Esophagus squamous epithelium (tissue), 5 donors: ENCODE data around the gene CARM1. TPM values are rescaled to one million over a fixed set of nuclear protein-coding genes. Genes with fewer than 3 reads are reported as not detected.

Source experiments
- DNase-seq: peaks from one replicate; lab custom pipeline; 2025; lab: John Stamatoyannopoulos, UW
- H3K27ac ChIP-seq, 4 donors: fragments of 200-600 bp; sonication (generic); one replicate each; pipeline ENCODE4 v1.5.1; 2016 to 2019; ENCODE audit warnings: mild to moderate bottlenecking in 1 of 4
- H3K27me3 ChIP-seq, 4 donors: fragments of 200-600 bp; sonication (generic); 1 replicate in 3 of 4; 2 replicates in 1 of 4; pipeline versions ENCODE4 v1.5.1 to v1.6.0; 2017 to 2021; ENCODE audit warnings: antibody characterized with exemption in 1 of 4
- H3K36me3 ChIP-seq, 3 donors: fragments of 200-600 bp; sonication (generic); one replicate each; pipeline ENCODE4 v1.5.1; 2016 to 2019
- H3K4me1 ChIP-seq, 3 donors: fragments of 200-600 bp; sonication (generic); one replicate each; pipeline ENCODE4 v1.5.1; 2017 to 2019
- H3K4me3 ChIP-seq, 4 donors: fragments of 200-600 bp; sonication (generic); 1 replicate in 3 of 4; 2 replicates in 1 of 4; pipeline ENCODE4 v1.5.1; 2016 to 2019; ENCODE audit warnings: mild to moderate bottlenecking in 2 of 4, moderate library complexity in 1 of 4
- H3K9me3 ChIP-seq, 3 donors: fragments of 200-600 bp; sonication (generic); one replicate each; pipeline ENCODE4 v1.5.1; 2016 to 2019
- CTCF ChIP-seq, 6 experiments: fragments of 450-650 bp in 4 of 6; fragments of 200-600 bp in 2 of 6; sonication (generic) in 2 of 6; IDR thresholded peaks; one replicate each; pipeline ENCODE4 v1.5.1; 2016 to 2019; ENCODE audit warnings: antibody characterized with exemption in 6 of 6, mild to moderate bottlenecking in 4 of 6, moderate library complexity in 4 of 6
- POLR2A ChIP-seq, 4 donors: fragments of 450-650 bp; IDR thresholded peaks; one replicate each; pipeline ENCODE4 v1.6.1; 2017; ENCODE audit warnings: antibody characterized with exemption in 4 of 4, mild to moderate bottlenecking in 4 of 4, moderate library complexity in 3 of 4
- WGBS, 2 donors: methylation state at CpG; one replicate each; pipeline ENCODE4 v1.1.5; 2018; 5-methylcytosine and 5-hydroxymethylcytosine counted together
- intact Hi-C: fragments of 100-400 bp; cut with DNase I; formaldehyde crosslinking; loops from one replicate; pipeline ENCODE4 v1.15.0; 2022
- total RNA-seq, 4 donors: library from RNA; depleted of rRNA; stranded (reverse); fragments of >200 nt; gene quantifications; one replicate each; pipeline ENCODE4 v1.1.0, GENCODE V29; 2016
- donor health status: DM: yes; HTN: yes; CAD: no.

Gene CARM1
- total RNA-seq, 4 donors from 2014 or later: 21.4 to 35.4 (median 28.5) TPM

- H3K27ac ChIP-seq: peak overlapping the region in 1 of 4 donors; percentile 98
- H3K9me3 ChIP-seq: no peaks in the 10 kb centered on the region
- no peaks in the 10 kb centered on the region for H3K27me3 ChIP-seq
- DNase-seq: no peak
- intact Hi-C loops: no loop called here
- 90 to 100% methylated on average over 2 of the region's 4 CpGs for WGBS, 2 donors
- H3K4me1 ChIP-seq: peaks cover 16 to 79% (median 31%) of the 10 kb centered on the region in 3 donors
- no peaks in the 10 kb centered on the region for H3K36me3 ChIP-seq
- no peak overlapping the region for H3K4me3 ChIP-seq
- TF ChIP-seq POLR2A (IDR thresholded peaks at IDR 0.05) (no peak), CTCF (IDR thresholded peaks at IDR 0.05) (no peak)
Observed at GRCh38 chr19:10964903-10965302, 93.5 kb downstream of the CARM1 start.

GRCh38 chr19:10965398-10965797 lies 94.0 kb downstream of the CARM1 start:
- no peak for DNase-seq
- Histone ChIP-seq H3K4me3 (no peak overlapping the region), H3K36me3 (no peaks in the 10 kb centered on the region), H3K9me3 (no peaks in the 10 kb centered on the region), H3K27ac (no peak overlapping the region), H3K4me1 (peaks cover 16 to 75% (median 30%) of the 10 kb centered on the region in 3 donors), H3K27me3 (no peaks in the 10 kb centered on the region)
- TF ChIP-seq POLR2A (IDR thresholded peaks at IDR 0.05): no peak
- TF ChIP-seq CTCF (IDR thresholded peaks at IDR 0.05): no peak
- intact Hi-C loops: no loop called here
- WGBS, 2 donors: 74 to 88% methylated on average over 6 of the region's 6 CpGs

GRCh38 chr19:10966809-10967208 lies 95.5 kb downstream of the CARM1 start:
- no peaks in the 10 kb centered on the region for H3K36me3 ChIP-seq
- no peaks in the 10 kb centered on the region for H3K27me3 ChIP-seq
- peaks cover 16 to 74% (median 30%) of the 10 kb centered on the region in 3 donors for H3K4me1 ChIP-seq
- WGBS, 2 donors: 72 to 83% methylated on average over 4 to 7 of the region's 8 CpGs
- H3K4me3 ChIP-seq: no peak overlapping the region
- intact Hi-C loops: no loop called here
- H3K27ac ChIP-seq: no peak overlapping the region
- no peaks in the 10 kb centered on the region for H3K9me3 ChIP-seq
- DNase-seq: no peak
- no peak for TF ChIP-seq POLR2A (IDR thresholded peaks at IDR 0.05)
- TF ChIP-seq CTCF (IDR thresholded peaks at IDR 0.05): no peak

GRCh38 chr19:10968527-10969135 lies 97.3 kb downstream of the CARM1 start:
- TF ChIP-seq POLR2A (IDR thresholded peaks at IDR 0.05) (no peak), CTCF (IDR thresholded peaks at IDR 0.05) (peak in 3 of 6 experiments; percentile 13 to 34 (median 20))
- no peaks in the 10 kb centered on the region for H3K9me3 ChIP-seq
- no peak for DNase-seq
- 47 to 68% methylated on average over 8 to 9 of the region's 10 CpGs for WGBS, 2 donors
- no peaks in the 10 kb centered on the region for H3K36me3 ChIP-seq
- intact Hi-C loops: no loop called here
- peaks cover 8 to 55% (median 13%) of the 10 kb centered on the region in 3 donors for H3K4me1 ChIP-seq
- H3K27me3 ChIP-seq: no peaks in the 10 kb centered on the region
- no peak overlapping the region for H3K4me3 ChIP-seq
- H3K27ac ChIP-seq: peak overlapping the region in 3 of 4 donors; percentile 15 to 61 (median 40)

GRCh38 chr19:10971107-10971726 lies 99.9 kb downstream of the CARM1 start:
- Histone ChIP-seq H3K4me3 (no peak overlapping the region), H3K27ac (no peak overlapping the region), H3K36me3 (no peaks in the 10 kb centered on the region), H3K4me1 (peaks cover 11 to 47% (median 23%) of the 10 kb centered on the region in 3 donors), H3K27me3 (no peaks in the 10 kb centered on the region), H3K9me3 (no peaks in the 10 kb centered on the region)
- 86 to 91% methylated on average over 8 of the region's 8 CpGs for WGBS, 2 donors
- intact Hi-C loops: no loop called here
- TF ChIP-seq CTCF (IDR thresholded peaks at IDR 0.05) (no peak), POLR2A (IDR thresholded peaks at IDR 0.05) (no peak)
- no peak for DNase-seq
